ENCODE measurements around the gene KLHL22.
"Not testable (repeated sequence)": the region's sequence is repeated elsewhere in the genome, so short reads cannot be mapped to it uniquely, and the experiment has no call there.

Gene KLHL22

GRCh38 chr22:20393705-20394476 lies 101.7 kb downstream of the KLHL22 start, which contains the start of gene ZNF74:
Gene ZNF74 (plus strand): TSS chr22:20394151. CDS start chr22:20394629, 478 bp downstream.
- TF ChIP-seq EZH2phosphoT487 (IDR thresholded peaks at IDR 0.05; ENCODE audit: borderline replicate concordance, low read length): peak; percentile 66; the same call in 1 of the 2 replicates
- no peak for TF ChIP-seq CTCF (IDR thresholded peaks at IDR 0.05; ENCODE audit: low read depth, low read length, poor library complexity, severe bottlenecking)
- H3K79me2 ChIP-seq (ENCODE audit: control insufficient read depth, low read length): no peaks in the 10 kb centered on the region
- peak within 1 kb of the TSS; percentile 51 for H3K4me2 ChIP-seq (ENCODE audit: low read length)
- H3K27ac ChIP-seq (ENCODE audit: low read depth, low read length): no peak within 1 kb of the TSS
- H3K27me3 ChIP-seq (ENCODE audit: control insufficient read depth, low read length): peaks cover 41% of the 10 kb centered on the region
- H4K20me1 ChIP-seq (ENCODE audit: control insufficient read depth, insufficient read depth, low read depth, low read length): 0 out of 2 replicates have a peak, but pooled peaks cover 3% of the 10 kb centered on the region
- no peaks in the 10 kb centered on the region for H3K4me1 ChIP-seq (ENCODE audit: control insufficient read depth, low read length)
- no peaks in the 10 kb centered on the region for H3F3A ChIP-seq (ENCODE audit: control insufficient read depth, insufficient read depth)
- H3K4me3 ChIP-seq (ENCODE audit: low read length): peak within 1 kb of the TSS; percentile 28
- H3K9me2 ChIP-seq (replicated peaks; ENCODE audit: control insufficient read depth, low read length): no peaks in the 10 kb centered on the region
- H3K9me3 ChIP-seq (ENCODE audit: control insufficient read depth, insufficient read depth, low read length): no peaks in the 10 kb centered on the region
- H3K36me3 ChIP-seq (ENCODE audit: control insufficient read depth, low read length): no peaks in the 10 kb centered on the region

GRCh38 chr22:20392983-20393704 lies 102.5 kb downstream of the KLHL22 start:
- no peak for TF ChIP-seq EZH2phosphoT487 (IDR thresholded peaks at IDR 0.05; ENCODE audit: borderline replicate concordance, low read length)
- TF ChIP-seq CTCF (IDR thresholded peaks at IDR 0.05; ENCODE audit: low read depth, low read length, poor library complexity, severe bottlenecking): no peak
- no peaks in the 10 kb centered on the region for H3K4me1 ChIP-seq (ENCODE audit: control insufficient read depth, low read length)
- H3K27ac ChIP-seq (ENCODE audit: low read depth, low read length): no peak overlapping the region

GRCh38 chr22:20392365-20392881 lies 103.2 kb downstream of the KLHL22 start:
- H4K20me1 ChIP-seq (ENCODE audit: control insufficient read depth, insufficient read depth, low read depth, low read length); H3K9me2 ChIP-seq (replicated peaks; ENCODE audit: control insufficient read depth, low read length); H3K4me2 ChIP-seq (ENCODE audit: low read length); H3K36me3 ChIP-seq (ENCODE audit: control insufficient read depth, low read length); H3K27ac ChIP-seq (ENCODE audit: low read depth, low read length); H3F3A ChIP-seq (ENCODE audit: control insufficient read depth, insufficient read depth); H3K79me2 ChIP-seq (ENCODE audit: control insufficient read depth, low read length); H3K4me1 ChIP-seq (ENCODE audit: control insufficient read depth, low read length); H3K4me3 ChIP-seq (ENCODE audit: low read length); H3K9me3 ChIP-seq (ENCODE audit: control insufficient read depth, insufficient read depth, low read length): not testable (repeated sequence)
- H3K27me3 ChIP-seq (ENCODE audit: control insufficient read depth, low read length): peaks cover 41% of the 10 kb centered on the region

More at GRCh38 chr22:20392983-20393704, 102.5 kb downstream of the KLHL22 start:
- Histone ChIP-seq H3K9me2 (replicated peaks; ENCODE audit: control insufficient read depth, low read length) (no peaks in the 10 kb centered on the region), H3K4me3 (ENCODE audit: low read length) (no peak overlapping the region), H4K20me1 (ENCODE audit: control insufficient read depth, insufficient read depth, low read depth, low read length) (0 out of 2 replicates have a peak, but pooled peaks cover 3% of the 10 kb centered on the region), H3F3A (ENCODE audit: control insufficient read depth, insufficient read depth) (no peaks in the 10 kb centered on the region), H3K36me3 (ENCODE audit: control insufficient read depth, low read length) (no peaks in the 10 kb centered on the region), H3K4me2 (ENCODE audit: low read length) (no peak overlapping the region; the same call in 1 of the 2 replicates), H3K27me3 (ENCODE audit: control insufficient read depth, low read length) (peaks cover 43% of the 10 kb centered on the region), H3K9me3 (ENCODE audit: control insufficient read depth, insufficient read depth, low read length) (no peaks in the 10 kb centered on the region), H3K79me2 (ENCODE audit: control insufficient read depth, low read length) (no peaks in the 10 kb centered on the region)

Measured in DOHH2 (cell line).